HCT116 (cell line): Measurements from ENCODE around the gene PYGO2.

Experiments
- CEBPB ChIP-seq: IDR thresholded peaks from 2 replicates; pipeline ENCODE4 v1.6.1; 2012; ENCODE audit warnings: low read depth
- EZH2 ChIP-seq: fragments of 200-600 bp; sonication (generic); IDR thresholded peaks from 2 replicates; pipeline ENCODE4 v1.6.1; 2017; ENCODE audit warnings: antibody characterized with exemption, mixed run types
- POLR2A ChIP-seq: IDR thresholded peaks from 2 replicates; pipeline ENCODE4 v1.7.0; 2011; ENCODE audit warnings: borderline replicate concordance; ENCODE audit not compliant: insufficient read depth, insufficient read length; ENCODE audit errors: extremely low read depth
- POLR2AphosphoS5 ChIP-seq: IDR thresholded peaks from 2 replicates; pipeline ENCODE4 v1.6.1; 2011; ENCODE audit warnings: mild to moderate bottlenecking, low read depth, low read length, moderate library complexity
- RAD21 ChIP-seq: IDR thresholded peaks from 2 replicates; pipeline ENCODE4 v1.6.1; 2012; ENCODE audit warnings: low read depth, mild to moderate bottlenecking
- SIN3A ChIP-seq: IDR thresholded peaks from 2 replicates; pipeline ENCODE4 v1.6.1; 2012; ENCODE audit warnings: low read depth
- ZFX ChIP-seq: fragments of 450-650 bp; IDR thresholded peaks from 2 replicates; pipeline ENCODE4 v1.6.1; 2017
- ZNF274 ChIP-seq: fragments of 200-500 bp; sonication (Bioruptor generic); IDR thresholded peaks from 2 replicates; pipeline ENCODE4 v1.6.1; 2014; ENCODE audit warnings: mild to moderate bottlenecking, low read depth, low read length, inconsistent platforms
- TF ChIP-seq, protein P1 (sequence below): IDR thresholded peaks from 2 replicates; pipeline ENCODE4 v1.6.1; 2011; ENCODE audit warnings: mild to moderate bottlenecking, low read length, moderate library complexity; ENCODE audit not compliant: insufficient replicate concordance; ENCODE audit errors: extremely low read depth
- TF ChIP-seq, protein P2 (sequence below), 3 experiments: fragments of 200-600 bp in 1 of 3; sonication (generic) in 1 of 3; IDR thresholded peaks in 2 of 3; conservative IDR thresholded peaks in 1 of 3; 2 replicates each; pipeline ENCODE4 v1.5.1; 2012 to 2017; ENCODE audit warnings: low read depth in 2 of 3, low read length in 2 of 3, antibody characterized with exemption in 1 of 3, borderline replicate concordance in 1 of 3, control low read depth in 1 of 3, mild to moderate bottlenecking in 1 of 3, mixed read lengths in 1 of 3, mixed run types in 1 of 3, moderate library complexity in 1 of 3; ENCODE audit not compliant: insufficient read depth in 1 of 3
- TF ChIP-seq, protein P3 (sequence below): IDR thresholded peaks from 2 replicates; pipeline ENCODE4 v1.6.1; 2012; ENCODE audit warnings: low read depth

DNA sequence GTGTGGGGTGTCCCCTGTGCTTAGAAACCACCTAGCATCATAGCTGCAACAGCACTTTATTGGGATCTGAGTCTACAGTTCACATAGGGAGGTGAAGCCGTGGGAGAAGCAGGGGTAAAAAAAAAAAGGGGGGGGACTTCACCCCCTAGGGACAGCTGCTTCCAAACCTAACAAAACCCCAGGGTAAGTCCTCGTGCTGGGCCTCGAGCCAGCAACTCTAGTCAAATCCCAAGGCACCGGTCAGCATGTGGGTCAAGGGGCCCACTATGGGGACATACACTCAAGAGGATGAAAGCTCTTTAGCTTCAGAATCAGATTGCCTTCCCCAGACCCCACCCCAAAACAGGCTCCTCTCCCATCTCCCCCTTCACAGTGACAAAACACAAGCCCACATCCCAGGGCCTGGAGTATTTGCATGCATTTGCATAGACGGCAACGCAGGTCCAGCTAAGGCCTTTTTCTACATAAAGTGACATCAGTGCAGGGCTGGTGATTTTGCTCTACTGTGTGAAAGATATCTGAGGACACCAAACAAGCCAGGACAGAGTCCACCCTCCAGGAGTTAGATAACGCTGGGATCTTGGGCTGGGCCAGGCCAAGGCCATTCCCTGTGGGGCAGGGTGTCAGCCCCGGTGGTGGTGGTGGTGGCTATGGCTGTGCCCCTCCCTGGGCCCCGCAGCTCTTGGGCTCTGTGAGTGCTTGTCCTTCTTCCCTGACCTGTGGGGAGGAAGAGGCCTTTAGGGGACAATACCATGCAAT lies 17.0 kb downstream of the PYGO2 start:
- TF ChIP-seq ZFX: no peak
- TF ChIP-seq, protein P1, sequence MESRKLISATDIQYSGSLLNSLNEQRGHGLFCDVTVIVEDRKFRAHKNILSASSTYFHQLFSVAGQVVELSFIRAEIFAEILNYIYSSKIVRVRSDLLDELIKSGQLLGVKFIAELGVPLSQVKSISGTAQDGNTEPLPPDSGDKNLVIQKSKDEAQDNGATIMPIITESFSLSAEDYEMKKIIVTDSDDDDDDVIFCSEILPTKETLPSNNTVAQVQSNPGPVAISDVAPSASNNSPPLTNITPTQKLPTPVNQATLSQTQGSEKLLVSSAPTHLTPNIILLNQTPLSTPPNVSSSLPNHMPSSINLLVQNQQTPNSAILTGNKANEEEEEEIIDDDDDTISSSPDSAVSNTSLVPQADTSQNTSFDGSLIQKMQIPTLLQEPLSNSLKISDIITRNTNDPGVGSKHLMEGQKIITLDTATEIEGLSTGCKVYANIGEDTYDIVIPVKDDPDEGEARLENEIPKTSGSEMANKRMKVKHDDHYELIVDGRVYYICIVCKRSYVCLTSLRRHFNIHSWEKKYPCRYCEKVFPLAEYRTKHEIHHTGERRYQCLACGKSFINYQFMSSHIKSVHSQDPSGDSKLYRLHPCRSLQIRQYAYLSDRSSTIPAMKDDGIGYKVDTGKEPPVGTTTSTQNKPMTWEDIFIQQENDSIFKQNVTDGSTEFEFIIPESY: no peak
- TF ChIP-seq, protein P2, sequence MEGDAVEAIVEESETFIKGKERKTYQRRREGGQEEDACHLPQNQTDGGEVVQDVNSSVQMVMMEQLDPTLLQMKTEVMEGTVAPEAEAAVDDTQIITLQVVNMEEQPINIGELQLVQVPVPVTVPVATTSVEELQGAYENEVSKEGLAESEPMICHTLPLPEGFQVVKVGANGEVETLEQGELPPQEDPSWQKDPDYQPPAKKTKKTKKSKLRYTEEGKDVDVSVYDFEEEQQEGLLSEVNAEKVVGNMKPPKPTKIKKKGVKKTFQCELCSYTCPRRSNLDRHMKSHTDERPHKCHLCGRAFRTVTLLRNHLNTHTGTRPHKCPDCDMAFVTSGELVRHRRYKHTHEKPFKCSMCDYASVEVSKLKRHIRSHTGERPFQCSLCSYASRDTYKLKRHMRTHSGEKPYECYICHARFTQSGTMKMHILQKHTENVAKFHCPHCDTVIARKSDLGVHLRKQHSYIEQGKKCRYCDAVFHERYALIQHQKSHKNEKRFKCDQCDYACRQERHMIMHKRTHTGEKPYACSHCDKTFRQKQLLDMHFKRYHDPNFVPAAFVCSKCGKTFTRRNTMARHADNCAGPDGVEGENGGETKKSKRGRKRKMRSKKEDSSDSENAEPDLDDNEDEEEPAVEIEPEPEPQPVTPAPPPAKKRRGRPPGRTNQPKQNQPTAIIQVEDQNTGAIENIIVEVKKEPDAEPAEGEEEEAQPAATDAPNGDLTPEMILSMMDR (IDR thresholded peaks at IDR 0.05 in 2 of 3, conservative IDR thresholded peaks at IDR 0.05 in 1 of 3; ENCODE audit: borderline replicate concordance in 1 of 3, insufficient read depth in 1 of 3, low read depth in 2 of 3, low read length in 2 of 3): no peak
- TF ChIP-seq CEBPB: no peak
- TF ChIP-seq POLR2A: no peak
- no peak for TF ChIP-seq RAD21
- no peak for TF ChIP-seq EZH2
- TF ChIP-seq ZNF274: no peak
- TF ChIP-seq SIN3A: no peak
- TF ChIP-seq, protein P3, sequence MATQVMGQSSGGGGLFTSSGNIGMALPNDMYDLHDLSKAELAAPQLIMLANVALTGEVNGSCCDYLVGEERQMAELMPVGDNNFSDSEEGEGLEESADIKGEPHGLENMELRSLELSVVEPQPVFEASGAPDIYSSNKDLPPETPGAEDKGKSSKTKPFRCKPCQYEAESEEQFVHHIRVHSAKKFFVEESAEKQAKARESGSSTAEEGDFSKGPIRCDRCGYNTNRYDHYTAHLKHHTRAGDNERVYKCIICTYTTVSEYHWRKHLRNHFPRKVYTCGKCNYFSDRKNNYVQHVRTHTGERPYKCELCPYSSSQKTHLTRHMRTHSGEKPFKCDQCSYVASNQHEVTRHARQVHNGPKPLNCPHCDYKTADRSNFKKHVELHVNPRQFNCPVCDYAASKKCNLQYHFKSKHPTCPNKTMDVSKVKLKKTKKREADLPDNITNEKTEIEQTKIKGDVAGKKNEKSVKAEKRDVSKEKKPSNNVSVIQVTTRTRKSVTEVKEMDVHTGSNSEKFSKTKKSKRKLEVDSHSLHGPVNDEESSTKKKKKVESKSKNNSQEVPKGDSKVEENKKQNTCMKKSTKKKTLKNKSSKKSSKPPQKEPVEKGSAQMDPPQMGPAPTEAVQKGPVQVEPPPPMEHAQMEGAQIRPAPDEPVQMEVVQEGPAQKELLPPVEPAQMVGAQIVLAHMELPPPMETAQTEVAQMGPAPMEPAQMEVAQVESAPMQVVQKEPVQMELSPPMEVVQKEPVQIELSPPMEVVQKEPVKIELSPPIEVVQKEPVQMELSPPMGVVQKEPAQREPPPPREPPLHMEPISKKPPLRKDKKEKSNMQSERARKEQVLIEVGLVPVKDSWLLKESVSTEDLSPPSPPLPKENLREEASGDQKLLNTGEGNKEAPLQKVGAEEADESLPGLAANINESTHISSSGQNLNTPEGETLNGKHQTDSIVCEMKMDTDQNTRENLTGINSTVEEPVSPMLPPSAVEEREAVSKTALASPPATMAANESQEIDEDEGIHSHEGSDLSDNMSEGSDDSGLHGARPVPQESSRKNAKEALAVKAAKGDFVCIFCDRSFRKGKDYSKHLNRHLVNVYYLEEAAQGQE: no peak
- TF ChIP-seq POLR2AphosphoS5: no peak
